Activated CD4-positive, CD25-positive, alpha-beta regulatory T cell treated with anti-CD3 and anti-CD28 coated beads, Interleukin-2, amount 50 U/mL, for 16 hours (primary cell): ENCODE results near the gene SLC35B4.

ENCODE experiments used
- DNase-seq: peaks from one replicate; pipeline ENCODE4 v3.0.0-alpha.2; 2020; ENCODE audit warnings: low read depth, low spot score

Gene SLC35B4

DNA sequence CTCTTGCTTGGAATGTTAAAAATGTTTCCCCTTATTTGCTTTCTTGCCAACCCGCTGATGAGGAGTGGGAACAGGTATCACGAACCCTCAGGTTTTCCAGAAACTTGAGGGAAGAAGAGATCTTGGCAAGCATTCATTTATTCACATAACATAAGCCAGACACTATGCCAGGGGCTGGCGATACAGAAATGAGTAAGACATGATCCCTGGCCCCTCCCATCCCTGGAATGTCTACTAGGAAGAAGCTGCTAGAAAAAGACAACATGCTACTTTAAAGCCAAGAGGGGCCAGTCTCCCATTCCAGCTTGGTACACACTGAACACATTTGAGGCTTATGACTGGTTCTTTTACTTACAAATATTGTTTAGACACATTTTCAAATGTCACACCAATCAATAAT, 26.4 kb downstream of the SLC35B4 start:
- no peak for DNase-seq

GRCh38 chr7:134289841-134290240, 26.9 kb downstream of the SLC35B4 start:
- no peak for DNase-seq

DNA sequence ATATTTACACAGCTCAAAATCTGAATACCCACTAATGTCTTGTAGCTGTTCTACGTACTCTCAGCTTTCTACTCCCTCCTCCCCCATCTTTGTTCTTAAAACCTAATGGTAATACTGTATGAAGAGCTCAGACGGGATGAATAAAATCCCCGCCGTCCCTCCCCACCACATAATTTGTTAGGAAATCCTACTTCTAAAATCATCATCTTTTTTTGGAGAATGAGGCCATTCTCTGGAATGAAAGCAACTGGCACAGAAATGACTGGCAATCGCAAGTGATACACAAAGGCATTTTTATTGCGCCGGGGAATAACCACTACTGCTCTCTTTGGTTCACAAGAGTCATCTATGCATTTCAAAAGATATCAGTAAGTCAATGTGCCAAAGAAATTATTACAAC, 27.3 kb downstream of the SLC35B4 start:
- no peak for DNase-seq

GRCh38 chr7:134287916-134288659, 28.6 kb downstream of the SLC35B4 start:
- no peak for DNase-seq

- DNase-seq, result no peak
Observed at GRCh38 chr7:134284952-134285351, 31.8 kb downstream of the SLC35B4 start.

GRCh38 chr7:134284011-134284410, 32.7 kb downstream of the SLC35B4 start:
- no peak for DNase-seq

- no peak for DNase-seq
Observed at GRCh38 chr7:134280508-134280907, 36.2 kb downstream of the SLC35B4 start.

- no peak for DNase-seq
Observed at GRCh38 chr7:134279898-134280297, 36.8 kb downstream of the SLC35B4 start.

- no peak for DNase-seq
Observed at GRCh38 chr7:134279336-134279735, 37.4 kb downstream of the SLC35B4 start.

DNA sequence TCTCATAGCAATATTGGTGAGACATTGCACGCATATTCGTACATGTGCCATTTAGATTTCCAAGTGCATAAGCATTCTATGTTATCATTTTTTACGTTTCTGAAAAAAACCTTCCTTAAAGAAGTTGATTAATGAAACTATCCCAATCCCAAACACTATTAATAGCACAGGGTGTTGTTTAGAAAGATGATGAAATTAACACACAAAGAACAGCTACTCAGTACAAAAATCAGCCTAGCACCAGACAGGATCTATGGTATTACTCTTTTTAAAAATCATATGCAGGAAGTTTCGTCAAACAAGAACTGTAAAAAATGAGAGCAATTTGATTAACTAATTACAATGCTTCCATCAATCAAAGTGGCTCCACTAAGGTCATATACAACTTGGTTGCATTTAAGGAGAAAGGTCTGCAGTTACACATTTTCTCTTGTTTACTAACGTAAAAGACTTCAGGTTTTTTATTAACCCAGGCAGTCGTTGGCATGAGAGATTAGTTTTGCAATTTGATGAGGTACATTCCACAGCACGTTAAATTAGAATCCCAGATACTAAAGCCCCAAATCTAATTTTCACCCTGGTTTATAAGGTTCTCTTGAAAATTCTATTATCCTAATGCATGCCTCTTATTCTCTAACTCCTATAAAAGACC, 38.1 kb downstream of the SLC35B4 start:
- DNase-seq, result no peak

GRCh38 chr7:134276951-134277350, 39.8 kb downstream of the SLC35B4 start:
- no peak for DNase-seq

DNA sequence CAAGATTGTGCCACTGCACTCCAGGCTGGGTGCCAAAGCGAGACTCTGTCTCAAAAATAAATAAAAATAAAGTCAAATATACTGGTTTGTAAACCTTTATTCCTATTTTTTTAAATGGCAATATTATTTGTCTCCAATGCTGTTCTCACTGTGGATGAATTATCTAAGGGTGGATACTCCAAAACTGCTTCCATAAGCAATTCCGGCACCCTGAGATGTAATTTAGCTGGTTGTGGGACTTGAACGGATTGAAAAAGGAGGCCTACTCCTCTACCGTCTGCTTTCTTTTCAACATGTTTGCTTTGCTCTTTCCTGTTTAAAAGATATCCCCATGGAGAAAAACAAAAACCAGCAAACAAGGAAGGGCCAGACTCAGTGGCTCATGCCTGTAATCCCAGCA, 54.4 kb downstream of the SLC35B4 start:
- no peak for DNase-seq

DNA sequence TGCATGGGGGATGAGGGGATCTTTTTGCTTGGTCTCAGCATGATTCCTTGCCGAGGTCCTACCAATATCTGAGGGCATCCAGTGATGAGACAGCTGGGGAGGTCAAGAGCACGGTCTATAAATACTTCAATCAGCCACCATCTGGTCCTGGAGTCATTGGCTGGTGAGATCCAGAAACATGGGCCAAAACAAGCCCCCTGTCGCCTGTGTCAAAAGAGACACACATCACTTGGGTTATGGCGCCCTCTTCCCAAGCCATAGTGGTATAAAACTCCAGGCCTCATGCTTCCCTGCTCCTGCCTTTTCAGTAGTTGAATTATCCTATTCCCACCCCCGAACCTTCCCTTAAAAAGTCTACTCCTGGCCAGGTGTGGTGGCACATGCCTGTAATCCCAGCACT, 60.9 kb downstream of the SLC35B4 start:
- DNase-seq, result no peak

GRCh38 chr7:134254311-134254710, 62.4 kb downstream of the SLC35B4 start:
- DNase-seq, result no peak

GRCh38 chr7:134248196-134248595, 68.5 kb downstream of the SLC35B4 start:
- no peak for DNase-seq

DNA sequence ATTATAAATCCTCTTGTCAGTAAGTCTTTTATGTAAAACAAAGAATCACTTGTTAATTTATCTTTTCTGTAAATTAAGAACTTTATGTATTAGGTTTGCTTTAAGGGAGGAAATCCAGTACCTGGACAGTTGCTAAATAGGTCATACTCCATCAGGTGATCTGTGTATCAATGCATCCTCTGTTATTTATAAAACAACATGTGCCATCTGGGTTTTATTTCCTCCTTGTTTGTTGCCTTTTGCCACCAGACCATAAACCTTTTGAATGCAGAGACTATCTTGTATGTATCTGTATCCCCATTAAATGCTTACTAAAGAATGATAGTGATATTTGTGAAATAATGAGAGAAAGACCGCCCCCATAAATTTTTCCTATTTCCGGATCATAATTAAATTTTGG, 70.0 kb downstream of the SLC35B4 start:
- DNase-seq, result no peak

DNA sequence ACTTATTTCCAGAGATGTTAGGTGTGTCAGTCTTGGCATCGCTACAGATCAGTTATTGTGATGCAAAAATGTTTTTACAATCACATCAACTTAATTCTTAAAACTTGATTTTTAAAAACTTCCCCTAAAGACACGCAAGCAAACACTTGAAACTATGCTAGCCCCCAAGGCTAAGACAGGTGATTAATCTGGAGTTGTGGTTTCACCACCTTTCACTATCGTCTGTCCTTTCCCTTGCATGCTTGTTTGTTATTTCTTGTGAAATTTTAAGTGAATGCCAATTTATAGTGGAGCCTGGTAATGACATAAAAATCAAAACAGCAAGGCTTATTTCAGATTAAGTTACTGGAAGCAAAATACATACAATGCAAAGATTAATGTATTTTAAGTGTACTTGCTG, 70.4 kb downstream of the SLC35B4 start:
- no peak for DNase-seq

- no peak for DNase-seq
Observed at GRCh38 chr7:134245253-134245652, 71.5 kb downstream of the SLC35B4 start.
